Ishikawa (cell line): Measurements from ENCODE around the gene TACSTD2.

Experiments
- CEBPB ChIP-seq: IDR thresholded peaks from 2 replicates; pipeline ENCODE4 v1.6.1; 2012
- EGR1 ChIP-seq: IDR thresholded peaks from 2 replicates; pipeline ENCODE4 v1.6.1; 2012
- EP300 ChIP-seq: IDR thresholded peaks from 2 replicates; pipeline ENCODE4 v1.6.1; 2012; ENCODE audit warnings: borderline replicate concordance
- RAD21 ChIP-seq: IDR thresholded peaks from 2 replicates; pipeline ENCODE4 v1.6.1; 2012; ENCODE audit warnings: low read depth
- TAF1 ChIP-seq: IDR thresholded peaks from 2 replicates; pipeline ENCODE4 v1.6.1; 2012; ENCODE audit warnings: low read depth, mild to moderate bottlenecking
- TCF12 ChIP-seq: IDR thresholded peaks from 2 replicates; pipeline ENCODE4 v1.6.1; 2012; ENCODE audit warnings: low read depth
- TEAD4 ChIP-seq: IDR thresholded peaks from 2 replicates; pipeline ENCODE4 v1.6.1; 2012
- YY1 ChIP-seq: IDR thresholded peaks from 2 replicates; pipeline ENCODE4 v1.6.1; 2012; ENCODE audit warnings: low read depth
- ZBTB7A ChIP-seq: IDR thresholded peaks from 2 replicates; pipeline ENCODE4 v1.6.1; 2012; ENCODE audit warnings: low read depth
- TF ChIP-seq, protein P1 (sequence below): IDR thresholded peaks from 2 replicates; pipeline ENCODE4 v1.6.1; 2012; ENCODE audit warnings: low read depth, mild to moderate bottlenecking
- TF ChIP-seq, protein P2 (sequence below): IDR thresholded peaks from 2 replicates; pipeline ENCODE4 v1.6.1; 2012

DNA sequence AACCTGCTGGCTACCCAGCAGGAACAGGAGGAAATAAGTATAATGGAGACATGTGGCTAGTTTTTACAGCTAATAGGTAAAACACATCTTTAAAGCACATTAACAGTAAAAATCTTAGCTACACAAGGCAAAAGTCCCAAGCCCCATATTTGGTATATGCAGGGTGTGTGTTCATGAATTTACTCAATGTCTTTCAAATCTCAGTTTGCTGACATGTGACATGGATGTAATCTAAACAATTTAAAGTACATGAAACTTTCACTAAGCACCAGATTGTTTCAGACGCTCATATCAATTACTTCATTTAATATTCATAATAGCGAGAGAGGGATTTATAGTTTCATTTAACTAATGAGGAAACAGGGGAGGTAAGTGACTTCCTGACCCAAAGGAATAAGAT is 3.9 kb downstream of the TACSTD2 start:
- TF ChIP-seq, protein P1, sequence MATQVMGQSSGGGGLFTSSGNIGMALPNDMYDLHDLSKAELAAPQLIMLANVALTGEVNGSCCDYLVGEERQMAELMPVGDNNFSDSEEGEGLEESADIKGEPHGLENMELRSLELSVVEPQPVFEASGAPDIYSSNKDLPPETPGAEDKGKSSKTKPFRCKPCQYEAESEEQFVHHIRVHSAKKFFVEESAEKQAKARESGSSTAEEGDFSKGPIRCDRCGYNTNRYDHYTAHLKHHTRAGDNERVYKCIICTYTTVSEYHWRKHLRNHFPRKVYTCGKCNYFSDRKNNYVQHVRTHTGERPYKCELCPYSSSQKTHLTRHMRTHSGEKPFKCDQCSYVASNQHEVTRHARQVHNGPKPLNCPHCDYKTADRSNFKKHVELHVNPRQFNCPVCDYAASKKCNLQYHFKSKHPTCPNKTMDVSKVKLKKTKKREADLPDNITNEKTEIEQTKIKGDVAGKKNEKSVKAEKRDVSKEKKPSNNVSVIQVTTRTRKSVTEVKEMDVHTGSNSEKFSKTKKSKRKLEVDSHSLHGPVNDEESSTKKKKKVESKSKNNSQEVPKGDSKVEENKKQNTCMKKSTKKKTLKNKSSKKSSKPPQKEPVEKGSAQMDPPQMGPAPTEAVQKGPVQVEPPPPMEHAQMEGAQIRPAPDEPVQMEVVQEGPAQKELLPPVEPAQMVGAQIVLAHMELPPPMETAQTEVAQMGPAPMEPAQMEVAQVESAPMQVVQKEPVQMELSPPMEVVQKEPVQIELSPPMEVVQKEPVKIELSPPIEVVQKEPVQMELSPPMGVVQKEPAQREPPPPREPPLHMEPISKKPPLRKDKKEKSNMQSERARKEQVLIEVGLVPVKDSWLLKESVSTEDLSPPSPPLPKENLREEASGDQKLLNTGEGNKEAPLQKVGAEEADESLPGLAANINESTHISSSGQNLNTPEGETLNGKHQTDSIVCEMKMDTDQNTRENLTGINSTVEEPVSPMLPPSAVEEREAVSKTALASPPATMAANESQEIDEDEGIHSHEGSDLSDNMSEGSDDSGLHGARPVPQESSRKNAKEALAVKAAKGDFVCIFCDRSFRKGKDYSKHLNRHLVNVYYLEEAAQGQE: no peak
- no peak for TF ChIP-seq EGR1
- no peak for TF ChIP-seq ZBTB7A
- TF ChIP-seq, protein P2, sequence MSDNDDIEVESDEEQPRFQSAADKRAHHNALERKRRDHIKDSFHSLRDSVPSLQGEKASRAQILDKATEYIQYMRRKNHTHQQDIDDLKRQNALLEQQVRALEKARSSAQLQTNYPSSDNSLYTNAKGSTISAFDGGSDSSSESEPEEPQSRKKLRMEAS: no peak
- TF ChIP-seq TAF1: no peak
- TF ChIP-seq TCF12: no peak
- no peak for TF ChIP-seq CEBPB
- no peak for TF ChIP-seq EP300
- no peak for TF ChIP-seq YY1
- no peak for TF ChIP-seq TEAD4
- no peak for TF ChIP-seq RAD21
